CMK (cell line): ENCODE data around the gene PEF1.
"Not testable (repeated sequence)": the region's sequence is repeated elsewhere in the genome, so short reads cannot be mapped to it uniquely, and the experiment has no call there.

Experiments
- DNase-seq: peaks from one replicate; pipeline ENCODE4 v3.0.0-alpha.2; 2010; ENCODE audit warnings: low read depth

Gene PEF1

GRCh38 chr1:31609514-31610118 lies 35.1 kb downstream of the PEF1 start:
- DNase-seq = no peak

GRCh38 chr1:31607360-31607759 lies 37.3 kb downstream of the PEF1 start:
- DNase-seq = no peak

- no peak for DNase-seq
Observed at GRCh38 chr1:31605908-31606427, 38.7 kb downstream of the PEF1 start.

GRCh38 chr1:31602081-31602480 lies 42.6 kb downstream of the PEF1 start:
- no peak for DNase-seq

GRCh38 chr1:31600641-31601040 lies 44.0 kb downstream of the PEF1 start:
- DNase-seq = no peak

GRCh38 chr1:31598980-31599379 lies 45.7 kb downstream of the PEF1 start:
- DNase-seq = no peak

GRCh38 chr1:31596737-31597097 lies 48.0 kb downstream of the PEF1 start:
- DNase-seq = peak; percentile 25

- DNase-seq = no peak
Observed at GRCh38 chr1:31595836-31596736, 48.6 kb downstream of the PEF1 start.

- DNase-seq = no peak
Observed at GRCh38 chr1:31593770-31594632, 50.7 kb downstream of the PEF1 start.

GRCh38 chr1:31593136-31593665 lies 51.5 kb downstream of the PEF1 start:
- DNase-seq = no peak

- no peak for DNase-seq
Observed at GRCh38 chr1:31592132-31592531, 52.5 kb downstream of the PEF1 start.

- no peak for DNase-seq
Observed at GRCh38 chr1:31591425-31592093, 53.1 kb downstream of the PEF1 start.

- no peak for DNase-seq
Observed at GRCh38 chr1:31588751-31589515, 55.7 kb downstream of the PEF1 start.

GRCh38 chr1:31587720-31588423 lies 56.8 kb downstream of the PEF1 start:
- DNase-seq = peak; percentile 39

- not testable (repeated sequence) for DNase-seq
Observed at GRCh38 chr1:31587328-31587699, 57.4 kb downstream of the PEF1 start.

GRCh38 chr1:31586376-31587327 lies 58.0 kb downstream of the PEF1 start:
- DNase-seq = no peak

GRCh38 chr1:31585736-31586365 lies 58.8 kb downstream of the PEF1 start:
- no peak for DNase-seq
